PC-3 (cell line): ENCODE results near the gene NRARP.

Experiments used
- EZH2 ChIP-seq: fragments of 300-600 bp; sonication (generic); IDR thresholded peaks from one replicate; pipeline ENCODE4 v1.6.1; 2017; ENCODE audit warnings: antibody characterized with exemption, mild to moderate bottlenecking, low read length; ENCODE audit not compliant: unreplicated experiment
- EZH2phosphoT487 ChIP-seq: fragments of 300-600 bp; sonication (generic); IDR thresholded peaks from 2 replicates; pipeline ENCODE4 v1.6.1; 2018; ENCODE audit warnings: mild to moderate bottlenecking, antibody characterized with exemption, low read length, borderline replicate concordance
- TF ChIP-seq, protein P1 (sequence below): fragments of 300-600 bp; sonication (generic); conservative IDR thresholded peaks from 2 replicates; pipeline ENCODE4 v1.5.1; 2017; ENCODE audit warnings: antibody characterized with exemption, low read depth, mild to moderate bottlenecking, low read length

GRCh38 chr9:137272241-137273094 is 29.6 kb downstream of the NRARP start:
- TF ChIP-seq, protein P1, sequence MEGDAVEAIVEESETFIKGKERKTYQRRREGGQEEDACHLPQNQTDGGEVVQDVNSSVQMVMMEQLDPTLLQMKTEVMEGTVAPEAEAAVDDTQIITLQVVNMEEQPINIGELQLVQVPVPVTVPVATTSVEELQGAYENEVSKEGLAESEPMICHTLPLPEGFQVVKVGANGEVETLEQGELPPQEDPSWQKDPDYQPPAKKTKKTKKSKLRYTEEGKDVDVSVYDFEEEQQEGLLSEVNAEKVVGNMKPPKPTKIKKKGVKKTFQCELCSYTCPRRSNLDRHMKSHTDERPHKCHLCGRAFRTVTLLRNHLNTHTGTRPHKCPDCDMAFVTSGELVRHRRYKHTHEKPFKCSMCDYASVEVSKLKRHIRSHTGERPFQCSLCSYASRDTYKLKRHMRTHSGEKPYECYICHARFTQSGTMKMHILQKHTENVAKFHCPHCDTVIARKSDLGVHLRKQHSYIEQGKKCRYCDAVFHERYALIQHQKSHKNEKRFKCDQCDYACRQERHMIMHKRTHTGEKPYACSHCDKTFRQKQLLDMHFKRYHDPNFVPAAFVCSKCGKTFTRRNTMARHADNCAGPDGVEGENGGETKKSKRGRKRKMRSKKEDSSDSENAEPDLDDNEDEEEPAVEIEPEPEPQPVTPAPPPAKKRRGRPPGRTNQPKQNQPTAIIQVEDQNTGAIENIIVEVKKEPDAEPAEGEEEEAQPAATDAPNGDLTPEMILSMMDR, result no peak
- TF ChIP-seq EZH2, result no peak
- TF ChIP-seq EZH2phosphoT487, result no peak
